Stimulated activated CD4-positive, alpha-beta T cell treated with anti-CD3 and anti-CD28 coated beads, Interleukin-4, amount 100 ng/mL, for 4 hours (primary cell): Measurements from ENCODE around the gene STEAP1.

ENCODE experiments used
- DNase-seq, 2 experiments: peaks; one replicate each; pipeline ENCODE4 v3.0.0-alpha.2; 2020

STEAP1 gene

GRCh38 chr7:90213521-90213920 lies 59.3 kb downstream of the STEAP1 start:
- DNase-seq = no peak
